ENCODE data around the gene PHETA2.
"Not testable (repeated sequence)": the region's sequence is repeated elsewhere in the genome, so short reads cannot be mapped to it uniquely, and the experiment has no call there.

PHETA2 gene

GRCh38 chr22:42069801-42070516 is 4.1 kb upstream of the PHETA2 start:
- in situ Hi-C loops (cut with MboI; ENCODE audit: low sequenced_read_pairs): no loop called here

DNA sequence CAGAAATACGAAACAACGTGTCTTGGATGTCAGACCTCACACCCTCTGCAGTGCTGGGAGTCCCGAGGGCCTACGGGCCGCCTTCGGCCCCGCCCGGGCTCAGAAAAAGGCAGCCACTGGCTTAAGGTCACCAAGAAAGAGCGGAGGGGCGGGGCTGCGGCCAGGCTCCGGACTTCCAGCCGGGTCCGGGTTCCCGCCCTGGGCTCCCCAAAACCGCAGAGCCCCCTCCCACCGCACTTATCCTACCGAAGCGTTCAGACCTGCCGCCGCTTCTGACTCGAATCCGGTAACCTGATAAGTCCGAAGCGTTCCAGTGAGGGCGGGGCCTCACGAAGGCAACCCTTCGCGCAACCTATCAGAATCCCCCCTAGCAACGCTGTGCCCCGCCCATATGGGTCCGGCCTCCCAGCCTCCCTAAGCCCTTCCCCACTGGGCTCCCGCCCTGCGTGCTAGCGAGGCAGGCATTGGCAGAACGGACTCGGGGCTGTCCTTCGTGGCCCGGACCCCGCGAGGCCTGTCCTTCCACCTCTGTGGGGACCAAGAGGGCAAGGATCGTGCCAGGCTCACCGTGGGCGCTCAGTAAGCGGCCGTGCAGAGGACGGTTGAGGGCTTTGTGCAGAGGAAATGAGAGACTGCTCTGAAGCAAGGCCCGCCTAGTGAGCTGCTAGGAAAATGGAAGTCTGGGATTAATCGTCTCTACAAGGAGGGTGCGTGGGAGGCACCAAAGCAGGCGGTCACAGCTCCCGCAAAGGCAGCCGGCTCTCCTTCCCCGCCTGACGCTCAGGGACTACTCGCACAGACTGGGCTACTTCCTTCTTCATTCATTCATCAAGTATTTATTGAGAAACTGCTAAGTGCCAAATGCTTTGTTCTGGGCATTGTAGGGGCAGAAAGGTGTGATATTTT is 3.3 kb upstream of the PHETA2 start, which contains the start of gene NAGA:
NAGA (minus strand) TSS at position 296 of the 906 bp plus-strand sequence. CDS start 515 bp downstream, outside the sequence.
- in situ Hi-C loops (cut with MboI; ENCODE audit: low sequenced_read_pairs): no loop called here

- in situ Hi-C loops (cut with MboI; ENCODE audit: low sequenced_read_pairs): not testable (repeated sequence)
Measured at GRCh38 chr22:42071508-42071907, 2.5 kb upstream of the PHETA2 start.

DNA sequence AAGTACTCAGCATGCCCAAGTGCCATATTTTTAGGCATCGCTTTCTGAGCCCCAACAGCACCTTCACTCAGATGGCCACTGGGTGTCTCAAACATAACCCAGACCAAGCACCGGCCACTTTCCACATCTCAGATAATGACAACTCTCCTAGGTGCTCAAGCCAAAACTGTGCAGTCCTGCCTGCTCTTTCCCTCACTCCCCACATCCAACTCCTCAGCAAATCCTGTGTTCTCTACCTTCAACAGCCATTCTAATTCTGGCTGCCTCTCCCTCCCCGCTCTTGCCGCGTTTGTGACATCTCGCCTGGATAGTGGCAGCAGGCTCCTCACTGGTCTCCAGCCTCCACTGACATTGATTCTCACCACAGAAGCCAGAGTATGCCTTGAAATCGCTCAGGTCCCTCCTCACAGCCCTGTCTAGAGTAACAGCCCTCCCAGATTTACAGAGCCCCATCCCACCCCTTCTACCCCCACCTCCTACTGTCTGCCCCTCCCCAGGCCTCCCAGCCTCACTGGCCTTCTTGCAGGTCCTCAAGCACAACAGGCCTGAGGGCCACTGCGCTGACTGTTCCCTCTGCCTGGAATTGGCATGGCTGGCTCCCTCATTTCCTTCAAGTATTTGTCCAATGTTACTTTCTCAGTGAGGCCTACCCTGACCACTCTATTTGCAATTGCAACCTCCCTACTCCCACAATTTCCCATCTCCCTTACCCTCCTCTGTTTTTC is 1.3 kb upstream of the PHETA2 start:
- in situ Hi-C loops (cut with MboI; ENCODE audit: low sequenced_read_pairs): no loop called here

DNA sequence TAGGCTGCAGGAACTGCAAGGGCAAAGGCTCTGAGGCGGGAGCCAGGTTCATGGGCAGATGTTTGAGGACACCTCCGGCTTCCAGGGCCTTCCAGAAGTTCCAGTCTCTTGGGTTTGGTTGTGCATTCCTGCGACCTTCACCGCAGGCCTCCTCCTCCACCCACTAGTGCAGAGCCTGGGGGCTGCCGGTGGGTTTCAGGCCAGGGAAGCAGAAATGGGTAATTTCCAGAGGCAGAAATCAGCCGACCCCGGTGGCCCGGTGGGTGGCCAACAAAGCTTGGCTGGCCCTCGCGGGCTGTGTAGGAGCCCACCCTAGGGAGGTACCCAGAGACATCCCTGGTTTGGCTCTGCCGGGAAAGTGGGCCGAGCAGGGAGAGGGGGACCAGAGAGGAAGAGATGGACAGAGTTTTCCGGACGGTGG is 417 bp upstream of the PHETA2 start:
- in situ Hi-C loops (cut with MboI; ENCODE audit: low sequenced_read_pairs): no loop called here

DNA sequence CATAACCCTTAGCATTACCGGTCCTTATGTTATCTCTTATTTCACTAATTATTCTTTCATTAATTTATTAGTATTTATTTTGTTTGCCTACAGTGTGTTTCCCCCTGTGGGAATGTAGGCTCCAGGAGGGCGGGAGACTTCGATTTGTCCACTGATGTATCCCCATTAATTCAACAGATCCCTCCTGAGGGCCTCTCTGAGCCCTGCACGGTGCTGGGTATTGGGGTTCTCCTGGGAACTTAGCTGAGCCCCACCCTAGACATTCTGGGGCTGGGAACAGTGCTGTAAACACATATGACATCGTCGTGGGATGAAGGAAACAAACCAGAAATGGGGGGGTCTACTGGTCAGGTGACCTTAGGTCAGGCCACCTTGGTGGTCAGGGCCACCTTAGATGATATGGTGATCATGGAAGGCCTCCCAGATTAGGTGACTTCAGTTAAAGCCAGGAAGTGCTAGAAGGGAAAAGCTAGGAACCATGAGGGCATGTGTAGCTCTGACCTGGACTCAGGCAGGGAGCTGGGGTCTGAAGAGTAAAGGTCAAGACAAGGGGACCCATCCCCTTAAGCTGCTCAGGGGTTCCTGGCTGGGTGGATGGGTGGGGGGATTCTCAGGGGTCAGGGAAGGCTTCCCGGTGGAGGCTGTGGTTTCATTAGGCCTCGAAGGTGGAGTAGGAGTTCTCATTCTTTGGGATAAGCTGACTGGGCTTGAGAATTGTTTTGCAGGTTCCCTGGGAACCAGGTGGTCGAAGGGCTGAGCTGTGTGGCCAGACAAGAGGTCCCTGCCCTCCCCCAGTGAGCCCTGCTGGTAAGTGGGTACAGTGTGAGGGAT is 1.0 kb downstream of the PHETA2 start:
- in situ Hi-C loops (cut with MboI; ENCODE audit: low sequenced_read_pairs): no loop called here

DNA sequence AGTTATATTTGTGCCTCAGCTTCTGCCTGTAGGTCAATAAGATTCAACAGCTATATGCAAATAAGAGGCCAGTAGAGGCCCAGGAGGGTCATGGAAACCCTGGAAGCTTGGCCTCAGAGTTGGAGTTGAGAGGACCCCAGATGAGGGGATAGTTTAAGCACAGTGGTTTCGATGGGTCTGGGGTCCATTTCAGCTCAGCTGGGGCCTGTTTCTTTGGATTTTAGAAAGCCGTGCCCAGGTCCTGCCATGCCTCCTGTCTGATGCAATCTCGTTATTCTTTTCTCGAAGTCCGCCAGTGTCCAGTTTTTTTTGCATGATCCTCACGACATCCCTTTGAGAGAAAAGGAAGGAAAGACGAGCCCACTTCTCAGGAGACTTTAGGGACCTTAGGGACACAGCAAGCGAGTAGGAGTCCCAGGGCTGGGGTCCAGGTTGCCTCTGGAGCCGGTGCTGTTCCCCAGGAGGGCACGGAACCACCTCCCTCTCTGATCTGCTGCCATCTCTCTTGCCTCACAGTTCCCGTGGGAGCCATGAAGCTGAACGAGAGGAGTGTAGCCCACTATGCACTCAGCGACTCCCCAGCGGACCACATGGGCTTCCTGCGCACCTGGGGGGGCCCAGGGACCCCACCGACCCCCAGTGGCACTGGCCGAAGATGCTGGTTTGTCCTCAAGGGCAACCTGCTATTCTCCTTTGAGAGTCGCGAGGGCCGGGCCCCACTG is 2.9 kb downstream of the PHETA2 start:
- in situ Hi-C loops (cut with MboI; ENCODE audit: low sequenced_read_pairs): no loop called here

DNA sequence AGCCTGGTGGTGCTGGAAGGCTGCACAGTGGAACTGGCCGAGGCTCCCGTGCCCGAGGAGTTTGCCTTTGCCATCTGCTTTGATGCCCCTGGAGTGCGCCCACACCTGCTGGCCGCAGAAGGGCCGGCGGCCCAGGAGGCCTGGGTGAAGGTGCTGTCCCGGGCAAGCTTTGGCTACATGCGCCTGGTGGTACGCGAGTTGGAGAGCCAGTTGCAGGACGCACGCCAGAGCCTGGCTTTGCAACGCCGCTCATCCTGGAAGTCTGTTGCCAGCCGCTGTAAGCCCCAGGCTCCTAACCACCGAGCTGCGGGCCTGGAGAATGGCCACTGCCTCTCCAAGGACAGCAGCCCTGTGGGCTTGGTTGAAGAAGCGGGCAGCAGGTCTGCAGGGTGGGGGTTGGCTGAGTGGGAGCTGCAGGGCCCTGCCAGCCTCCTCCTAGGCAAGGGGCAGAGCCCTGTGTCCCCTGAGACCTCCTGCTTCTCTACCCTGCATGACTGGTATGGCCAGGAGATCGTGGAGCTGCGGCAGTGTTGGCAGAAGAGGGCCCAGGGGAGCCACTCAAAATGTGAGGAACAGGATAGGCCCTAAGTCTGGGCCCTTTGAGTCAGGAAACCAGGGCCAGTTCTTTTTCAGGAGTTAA is 3.6 kb downstream of the PHETA2 start:
- in situ Hi-C loops (cut with MboI; ENCODE audit: low sequenced_read_pairs): no loop called here

GRCh38 chr22:42078469-42079318 is 4.6 kb downstream of the PHETA2 start:
- in situ Hi-C loops (cut with MboI; ENCODE audit: low sequenced_read_pairs): no loop called here

GRCh38 chr22:42079319-42080251 is 5.5 kb downstream of the PHETA2 start, which contains the start of gene SMDT1:
TSS of gene SMDT1 (plus strand) at chr22:42079700. CDS start at chr22:42079769, 69 bp downstream.
- in situ Hi-C loops (cut with MboI; ENCODE audit: low sequenced_read_pairs): no loop called here

DNA sequence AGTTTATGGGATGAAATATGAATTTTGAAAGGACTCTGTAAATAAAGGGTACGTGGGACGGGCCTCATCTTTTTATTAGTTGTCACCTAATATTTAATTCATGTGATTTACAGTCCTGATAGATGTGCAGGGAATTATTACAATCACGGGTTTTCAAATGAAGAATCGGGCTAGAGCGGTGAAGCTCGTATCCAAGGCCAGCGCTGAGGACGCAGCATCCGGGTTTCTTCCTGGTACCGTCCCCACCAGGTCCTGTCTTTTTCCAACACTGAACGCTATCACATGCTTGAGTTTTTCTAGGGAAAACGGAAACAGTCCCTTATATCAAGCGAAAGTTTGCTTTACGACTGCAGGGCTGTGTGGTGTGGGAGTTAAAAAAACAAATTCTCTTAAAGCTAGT is 6.2 kb downstream of the PHETA2 start:
- in situ Hi-C loops (cut with MboI; ENCODE audit: low sequenced_read_pairs): no loop called here

GRCh38 chr22:42083119-42083518 is 9.1 kb downstream of the PHETA2 start:
- in situ Hi-C loops (cut with MboI; ENCODE audit: low sequenced_read_pairs): no loop called here

DNA sequence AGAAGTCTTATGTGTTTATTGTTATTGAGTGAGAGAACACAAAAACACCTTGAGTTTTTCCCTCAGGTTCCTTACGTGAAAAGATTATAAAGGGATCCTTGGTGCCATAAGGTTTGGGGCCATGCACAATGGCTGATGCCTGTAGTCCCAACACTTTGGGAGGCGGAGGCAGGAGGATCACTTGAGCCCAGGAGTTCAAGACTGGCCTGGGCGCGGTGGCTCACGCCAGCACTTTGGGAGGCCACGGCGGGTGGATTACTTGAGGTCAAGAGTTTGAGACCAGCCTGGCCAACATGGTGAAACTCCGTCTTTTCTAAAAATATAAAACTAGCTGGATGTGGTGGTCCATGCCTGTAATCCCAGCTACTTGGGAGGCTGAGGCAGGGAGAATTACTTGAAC is 10.8 kb downstream of the PHETA2 start:
- in situ Hi-C loops (cut with MboI; ENCODE audit: low sequenced_read_pairs): no loop called here

DNA sequence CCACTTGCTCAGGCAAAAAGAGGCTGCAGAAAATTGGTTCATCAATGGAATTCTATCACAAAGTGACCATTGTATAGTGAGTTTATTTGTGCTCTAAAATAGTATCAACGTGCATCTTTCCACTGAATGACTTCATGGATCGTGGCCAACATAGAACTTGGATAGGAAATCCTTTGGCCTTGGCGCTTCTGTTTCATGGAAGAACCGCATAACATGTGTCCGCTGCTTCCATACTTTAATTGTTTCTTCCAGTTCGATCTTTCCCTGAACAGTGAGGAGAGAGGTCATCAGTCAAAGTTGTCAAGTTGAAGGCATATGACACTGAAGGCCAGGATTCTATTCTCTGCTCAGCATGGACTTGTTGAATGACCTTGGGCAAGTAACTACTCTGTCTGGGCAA is 12.0 kb downstream of the PHETA2 start:
- in situ Hi-C loops (cut with MboI; ENCODE audit: low sequenced_read_pairs): no loop called here

DNA sequence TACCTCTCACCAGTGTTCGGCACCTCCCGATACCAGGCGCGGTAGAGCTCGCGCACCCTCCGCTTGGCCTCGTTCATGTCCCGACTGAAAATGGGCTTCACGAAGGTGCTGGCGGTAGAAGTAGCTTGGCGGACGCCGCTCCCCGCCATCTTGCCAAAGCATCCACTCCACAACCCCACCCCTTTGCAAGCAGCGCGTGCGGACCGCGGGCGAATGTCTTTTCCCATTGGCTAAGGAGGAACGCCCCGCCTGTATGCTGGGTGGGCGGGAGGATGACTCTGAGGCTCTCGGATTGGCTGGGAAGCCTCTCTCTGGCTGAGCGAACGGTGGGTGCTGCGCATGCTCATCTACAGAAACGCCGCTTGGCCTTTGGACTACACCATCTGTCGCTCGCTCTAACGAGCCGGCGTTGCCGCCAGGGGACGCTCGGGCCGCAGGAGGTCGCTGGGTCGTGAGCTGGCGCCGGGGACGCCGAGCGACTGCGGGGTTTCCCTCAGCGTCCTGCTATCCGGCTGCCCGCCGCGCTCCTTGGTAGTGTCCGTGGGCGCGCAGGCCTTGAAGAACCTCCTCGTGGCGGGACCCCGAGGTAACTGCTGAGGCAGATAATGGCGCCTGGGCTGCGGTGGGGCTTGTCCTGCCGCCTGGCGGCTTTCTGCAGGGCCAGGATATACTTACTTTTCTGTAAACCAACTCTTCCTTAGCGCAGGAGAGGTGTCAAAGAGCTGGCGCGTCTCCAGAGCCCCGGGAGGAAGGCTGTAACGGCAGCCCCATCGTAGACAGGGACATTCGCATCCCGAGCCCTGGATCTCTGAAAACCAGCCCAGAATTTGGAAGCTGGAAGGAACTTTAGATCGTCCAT is 16.8 kb downstream of the PHETA2 start, which contains the start of gene NDUFA6:
NDUFA6 (minus strand) TSS at position 177 of the 859 bp plus-strand sequence; CDS start at position 149, 28 bp downstream.
- in situ Hi-C loops (cut with MboI; ENCODE audit: low sequenced_read_pairs): no loop called here

GRCh38 chr22:42091455-42091782 is 17.4 kb downstream of the PHETA2 start:
- in situ Hi-C loops (cut with MboI; ENCODE audit: low sequenced_read_pairs): no loop called here
